Bronchial epithelial cell (primary cell): Measurements from ENCODE around the gene OR2AT4. TPM values are rescaled to one million over a fixed set of nuclear protein-coding genes. Genes with fewer than 3 reads are reported as not detected.
A peak's percentile ranks its signal among the peaks of the same experiment; 100 is the strongest.

Experiments used
- DNase-seq: peaks from one replicate; pipeline ENCODE4 v3.0.0-alpha.2; 2010; ENCODE audit warnings: low read depth
- FAIRE-seq: peaks from 2 replicates; lab custom pipeline; 2011; peaks lifted over from hg19 to GRCh38; lab: Jason Lieb, UNC
- H3K27me3 ChIP-seq: 2 replicates; pipeline ENCODE4 v1.5.1; 2011; ENCODE audit warnings: low read length; ENCODE audit not compliant: control insufficient read depth, insufficient read depth
- H3K36me3 ChIP-seq: 2 replicates; pipeline ENCODE4 v1.5.1; 2011; ENCODE audit warnings: low read length; ENCODE audit not compliant: control insufficient read depth, insufficient read depth
- H3K4me3 ChIP-seq: 2 replicates; pipeline ENCODE4 v1.5.1; 2011; ENCODE audit warnings: mild to moderate bottlenecking, low read depth, low read length, control low read depth
- CTCF ChIP-seq: IDR thresholded peaks from 2 replicates; pipeline ENCODE4 v1.5.1; 2011; ENCODE audit warnings: mild to moderate bottlenecking, moderate library complexity, low read length, control low read depth, inconsistent platforms; ENCODE audit not compliant: insufficient read depth, severe bottlenecking
- total RNA-seq: library from RNA; depleted of rRNA; stranded (reverse); fragments of >200 nt; gene quantifications from 2 replicates; pipeline ENCODE4 v1.2.1, GENCODE V29; 2014

Gene OR2AT4
- total RNA-seq, 1 donor from 2014 or later: not detected

GRCh38 chr11:75072582-75072981, 24.1 kb downstream of the OR2AT4 start:
- no peak for DNase-seq
- no peak for TF ChIP-seq CTCF
- FAIRE-seq: no peak
- H3K4me3 ChIP-seq: no peak overlapping the region
- H3K36me3 ChIP-seq: no peaks in the 10 kb centered on the region
- H3K27me3 ChIP-seq: peaks cover 5% of the 10 kb centered on the region

GRCh38 chr11:75069473-75069872, 27.2 kb downstream of the OR2AT4 start:
- TF ChIP-seq CTCF: no peak
- no peak overlapping the region for H3K4me3 ChIP-seq
- no peak for DNase-seq
- no peaks in the 10 kb centered on the region for H3K36me3 ChIP-seq
- no peak for FAIRE-seq
- H3K27me3 ChIP-seq: peaks cover 7% of the 10 kb centered on the region

GRCh38 chr11:75068993-75069392, 27.7 kb downstream of the OR2AT4 start:
- H3K4me3 ChIP-seq: no peak overlapping the region
- FAIRE-seq: no peak
- DNase-seq: no peak
- H3K27me3 ChIP-seq: peaks cover 7% of the 10 kb centered on the region
- no peak for TF ChIP-seq CTCF
- no peaks in the 10 kb centered on the region for H3K36me3 ChIP-seq

GRCh38 chr11:75068559-75068958, 28.1 kb downstream of the OR2AT4 start:
- Histone ChIP-seq H3K27me3 (peaks cover 7% of the 10 kb centered on the region), H3K4me3 (no peak overlapping the region), H3K36me3 (no peaks in the 10 kb centered on the region)
- no peak for TF ChIP-seq CTCF
- FAIRE-seq (no peak), DNase-seq (no peak)

GRCh38 chr11:75066061-75066460, 30.6 kb downstream of the OR2AT4 start:
- peaks cover 1% of the 10 kb centered on the region for H3K27me3 ChIP-seq
- peak; percentile 18 for DNase-seq
- no peak for TF ChIP-seq CTCF
- no peak overlapping the region for H3K4me3 ChIP-seq
- no peaks in the 10 kb centered on the region for H3K36me3 ChIP-seq
- no peak for FAIRE-seq

- peaks cover 1% of the 10 kb centered on the region for H3K27me3 ChIP-seq
- DNase-seq (no peak), FAIRE-seq (no peak)
- no peak overlapping the region for H3K4me3 ChIP-seq
- no peaks in the 10 kb centered on the region for H3K36me3 ChIP-seq
- TF ChIP-seq CTCF: no peak
Measured at GRCh38 chr11:75063741-75064314, 32.8 kb downstream of the OR2AT4 start.
